CD8-positive, alpha-beta memory T cell (primary cell): ENCODE data around the gene MARCKSL1. TPM values are rescaled to one million over a fixed set of nuclear protein-coding genes. Genes with fewer than 3 reads are reported as not detected.

Experiments
- CTCF ChIA-PET: fragments of 350-600 bp; sonication (Branson Sonifier 250); formaldehyde crosslinking; loops from one replicate; lab custom pipeline; 2021; ENCODE audit warnings: antibody characterized with exemption; lab: Charles Lee
- POLR2A ChIA-PET: fragments of 350-600 bp; sonication (Branson Sonifier 250); formaldehyde crosslinking; loops from one replicate; lab custom pipeline; 2021; ENCODE audit warnings: antibody characterized with exemption; lab: Charles Lee
- DNase-seq, 5 donors: peaks; one replicate each; pipeline versions ENCODE4 v3.0.0 to v3.0.0-alpha.2; 2020 to 2022; ENCODE audit warnings: mixed read lengths in 1 of 5
- H3K27ac ChIP-seq: one replicate; pipeline ENCODE4 v1.7.0; 2013; ENCODE audit warnings: low read depth, mild to moderate bottlenecking, low read length, moderate library complexity
- H3K27me3 ChIP-seq: 2 replicates; pipeline ENCODE4 v1.7.0; 2013; ENCODE audit warnings: low read length, mild to moderate bottlenecking; ENCODE audit not compliant: insufficient read depth, poor library complexity, severe bottlenecking
- H3K36me3 ChIP-seq: 2 replicates; pipeline ENCODE4 v1.7.0; 2013; ENCODE audit warnings: mild to moderate bottlenecking, low read length, moderate library complexity; ENCODE audit not compliant: insufficient read depth
- H3K4me1 ChIP-seq: 2 replicates; pipeline ENCODE4 v1.7.0; 2013; ENCODE audit warnings: mild to moderate bottlenecking, low read length, moderate library complexity; ENCODE audit not compliant: insufficient read depth
- H3K4me3 ChIP-seq: 2 replicates; pipeline ENCODE4 v1.7.0; 2013; ENCODE audit warnings: mild to moderate bottlenecking, low read length
- H3K9me3 ChIP-seq: 2 replicates; pipeline ENCODE4 v1.7.0; 2013; ENCODE audit warnings: mild to moderate bottlenecking, low read length
- H3K27ac Mint-ChIP-seq, 8 donors: one replicate each; pipeline ENCODE4 v1.8.0; 2020 to 2021; ENCODE audit warnings: mixed read lengths in 8 of 8, mild to moderate bottlenecking in 6 of 8, inconsistent platforms in 3 of 8, moderate library complexity in 3 of 8
- H3K27me3 Mint-ChIP-seq, 2 donors: one replicate each; pipeline ENCODE4 v1.8.0; 2020 to 2021; ENCODE audit warnings: mixed read lengths in 2 of 2, mild to moderate bottlenecking in 1 of 2, moderate library complexity in 1 of 2
- H3K36me3 Mint-ChIP-seq, 3 donors: one replicate each; pipeline ENCODE4 v1.8.0; 2020 to 2021; ENCODE audit warnings: mixed read lengths in 3 of 3, inconsistent platforms in 1 of 3, mild to moderate bottlenecking in 1 of 3
- H3K4me1 Mint-ChIP-seq, 3 donors: one replicate each; pipeline ENCODE4 v1.8.0; 2020 to 2021; ENCODE audit warnings: mixed read lengths in 3 of 3, inconsistent platforms in 1 of 3, mild to moderate bottlenecking in 1 of 3
- H3K4me3 Mint-ChIP-seq, 7 donors: one replicate each; pipeline ENCODE4 v1.8.0; 2020 to 2021; ENCODE audit warnings: mixed read lengths in 7 of 7, mild to moderate bottlenecking in 6 of 7, moderate library complexity in 4 of 7, inconsistent platforms in 2 of 7
- H3K9me3 Mint-ChIP-seq, 5 donors: one replicate each; pipeline ENCODE4 v1.8.0; 2020 to 2022; ENCODE audit warnings: mixed read lengths in 5 of 5, mild to moderate bottlenecking in 3 of 5, moderate library complexity in 2 of 5, inconsistent platforms in 1 of 5
- polyA plus RNA-seq: library from polyadenylated mRNA; unstranded; fragments of 300-500 nt; fragmentation: Illumina TruSeq; gene quantifications from one replicate; pipeline ENCODE4 v1.2.3, GENCODE V29; 2021
- total RNA-seq, 2 experiments: library from RNA; stranded (reverse); gene quantifications; one replicate each; pipeline ENCODE4 v1.2.3, GENCODE V29; 2021

The MARCKSL1 gene
- total and polyA plus RNA-seq, 3 experiments from 2014 or later = 11.6 to 45.8 (median 12.1) TPM

- Histone ChIP-seq H3K4me1 (peaks cover 31% of the 10 kb centered on the region), H3K9me3 (no peaks in the 10 kb centered on the region), H3K27me3 (no peaks in the 10 kb centered on the region), H3K4me3 (peak overlapping the region; percentile 49), H3K27ac (peak overlapping the region; percentile 72), H3K36me3 (no peaks in the 10 kb centered on the region)
- H3K4me3 Mint-ChIP-seq = peak overlapping the region; percentile 50 to 96 (median 72)
- no peaks in the 10 kb centered on the region for H3K9me3 Mint-ChIP-seq
- H3K4me1 Mint-ChIP-seq = peaks cover 31 to 46% (median 42%) of the 10 kb centered on the region in 3 donors
- H3K27ac Mint-ChIP-seq = peak overlapping the region; percentile 17 to 92 (median 66)
- no peaks in the 10 kb centered on the region for H3K27me3 Mint-ChIP-seq
- H3K36me3 Mint-ChIP-seq = peaks cover 0 to 8% (median 0%) of the 10 kb centered on the region in 3 donors
- POLR2A ChIA-PET = interaction anchor here (0.6 to 4.0 kb wide), 4 partner anchors 16 to 61 kb away, joined by 3 to 34 read pairs (median 6); partner anchors contain the start of genes BSDC1 and MARCKSL1
- CTCF ChIA-PET = interaction anchor here (1.6 to 3.7 kb wide), 4 partner anchors 16 to 104 kb away, joined by 3 to 28 read pairs (median 4); partner anchors contain the start of gene MARCKSL1
- DNase-seq = no peak
Observed at GRCh38 chr1:32352239-32352745, 16.3 kb upstream of the MARCKSL1 start.

GRCh38 chr1:32351399-32352238, 15.6 kb upstream of the MARCKSL1 start:
- no peaks in the 10 kb centered on the region for H3K36me3 ChIP-seq
- no peaks in the 10 kb centered on the region for H3K9me3 Mint-ChIP-seq
- peak overlapping the region; percentile 80 to 96 (median 84) for H3K4me3 Mint-ChIP-seq
- no peaks in the 10 kb centered on the region for H3K27me3 Mint-ChIP-seq
- peak overlapping the region; percentile 72 for H3K27ac ChIP-seq
- ChIA-PET POLR2A (interaction anchor here (0.6 to 4.0 kb wide), 6 partner anchors 15 to 279 kb away, joined by 3 to 34 read pairs (median 3); partner anchors contain the start of genes BSDC1, HDAC1 and MARCKSL1), CTCF (interaction anchor here (1.1 to 3.7 kb wide), 8 partner anchors 11 to 172 kb away, joined by 3 to 28 read pairs (median 4); partner anchors contain the start of genes MARCKSL1 and TXLNA)
- H3K36me3 Mint-ChIP-seq = peaks cover 0 to 7% (median 0%) of the 10 kb centered on the region in 3 donors
- peaks cover 31 to 49% (median 42%) of the 10 kb centered on the region in 3 donors for H3K4me1 Mint-ChIP-seq
- H3K27ac Mint-ChIP-seq = peak overlapping the region; percentile 54 to 93 (median 88)
- H3K9me3 ChIP-seq = no peaks in the 10 kb centered on the region
- DNase-seq = peak; percentile 88 to 95 (median 90)
- H3K4me3 ChIP-seq = peak overlapping the region; percentile 49
- H3K4me1 ChIP-seq = peaks cover 31% of the 10 kb centered on the region
- H3K27me3 ChIP-seq = no peaks in the 10 kb centered on the region

GRCh38 chr1:32350785-32351398, 14.9 kb upstream of the MARCKSL1 start:
- peak in 2 of 5 donors; percentile 83 to 85 for DNase-seq
- POLR2A ChIA-PET = interaction anchor here (0.5 to 4.0 kb wide), 7 partner anchors 15 to 279 kb away, joined by 3 to 34 read pairs (median 3); partner anchors contain the start of genes BSDC1, HDAC1 and MARCKSL1
- peaks cover 0 to 5% (median 0%) of the 10 kb centered on the region in 3 donors for H3K36me3 Mint-ChIP-seq
- no peaks in the 10 kb centered on the region for H3K9me3 ChIP-seq
- CTCF ChIA-PET = interaction anchor here (0.7 to 3.7 kb wide), 11 partner anchors 9 to 171 kb away, joined by 3 to 28 read pairs (median 3); partner anchors contain the start of genes MARCKSL1 and TXLNA
- peak overlapping the region; percentile 42 for H3K4me3 ChIP-seq
- no peaks in the 10 kb centered on the region for H3K36me3 ChIP-seq
- H3K27me3 Mint-ChIP-seq = peaks cover 0 to under 1% of the 10 kb centered on the region in 2 donors
- H3K27me3 ChIP-seq = no peaks in the 10 kb centered on the region
- H3K27ac Mint-ChIP-seq = peak overlapping the region; percentile 47 to 93 (median 88)
- peaks cover 34% of the 10 kb centered on the region for H3K4me1 ChIP-seq
- peak overlapping the region; percentile 80 to 96 (median 84) for H3K4me3 Mint-ChIP-seq
- H3K4me1 Mint-ChIP-seq = peaks cover 38 to 57% (median 43%) of the 10 kb centered on the region in 3 donors
- no peak overlapping the region for H3K27ac ChIP-seq
- no peaks in the 10 kb centered on the region for H3K9me3 Mint-ChIP-seq

DNA sequence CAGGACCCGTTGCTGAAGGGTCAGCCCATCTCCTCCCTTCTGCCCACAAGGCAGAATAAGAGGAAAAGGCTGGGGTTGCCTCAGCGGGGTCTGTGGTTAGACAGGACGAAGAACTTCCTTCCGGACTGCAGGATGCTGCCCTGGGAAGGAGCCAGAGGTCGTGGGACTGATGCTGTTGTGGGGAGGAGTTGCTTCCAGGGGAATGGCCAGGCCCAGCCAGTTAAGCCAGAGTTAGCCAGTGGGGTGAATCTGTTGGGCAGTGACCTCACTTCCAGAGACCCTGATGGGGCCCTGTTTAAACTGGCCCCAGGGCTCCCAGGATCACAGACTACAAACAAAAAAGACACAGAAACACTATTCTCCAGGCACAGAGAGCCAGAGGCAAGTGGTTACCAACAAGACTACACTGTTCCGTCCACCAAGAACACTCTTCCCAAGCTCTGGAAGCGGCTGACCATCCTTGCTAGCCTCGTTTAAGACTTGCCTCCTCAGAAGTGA, 13.2 kb upstream of the MARCKSL1 start:
- peaks cover 45 to 67% (median 52%) of the 10 kb centered on the region in 3 donors for H3K4me1 Mint-ChIP-seq
- H3K36me3 ChIP-seq = no peaks in the 10 kb centered on the region
- POLR2A ChIA-PET = interaction anchor here (1.0 to 4.0 kb wide), 2 partner anchors 11 to 13 kb away, joined by 3 to 34 read pairs; partner anchors contain the start of gene MARCKSL1
- no peak overlapping the region for H3K27ac ChIP-seq
- no peak for DNase-seq
- CTCF ChIA-PET = no interaction called here
- no peaks in the 10 kb centered on the region for H3K27me3 ChIP-seq
- no peak overlapping the region for H3K4me3 ChIP-seq
- H3K36me3 Mint-ChIP-seq = no peaks in the 10 kb centered on the region
- peak overlapping the region in 6 of 8 donors; percentile 8 to 90 (median 55) for H3K27ac Mint-ChIP-seq
- no peaks in the 10 kb centered on the region for H3K9me3 ChIP-seq
- H3K4me1 ChIP-seq = peaks cover 44% of the 10 kb centered on the region
- peak overlapping the region; percentile 12 to 86 (median 34) for H3K4me3 Mint-ChIP-seq
- no peaks in the 10 kb centered on the region for H3K9me3 Mint-ChIP-seq
- peaks cover 0 to 2% of the 10 kb centered on the region in 2 donors for H3K27me3 Mint-ChIP-seq

- ChIA-PET CTCF (interaction anchor here (1.2 to 2.4 kb wide), 3 partner anchors 14 to 106 kb away, joined by 3 to 7 read pairs (median 4); no protein-coding TSS in a partner anchor), POLR2A (interaction anchor here (2.0 kb wide), 1 partner anchor 11 kb away, joined by 9 read pairs; the partner anchor contains the start of gene MARCKSL1)
- no peaks in the 10 kb centered on the region for H3K36me3 ChIP-seq
- no peak for DNase-seq
- Mint-ChIP-seq H3K27ac (peak overlapping the region in 2 of 8 donors; percentile 26 to 77), H3K27me3 (peaks cover 0 to 2% of the 10 kb centered on the region in 2 donors), H3K4me1 (peaks cover 45 to 66% (median 46%) of the 10 kb centered on the region in 3 donors), H3K4me3 (peak overlapping the region in 1 of 7 donors; percentile 18), H3K36me3 (no peaks in the 10 kb centered on the region), H3K9me3 (no peaks in the 10 kb centered on the region)
- no peak overlapping the region for H3K4me3 ChIP-seq
- H3K4me1 ChIP-seq = peaks cover 33% of the 10 kb centered on the region
- H3K27ac ChIP-seq = no peak overlapping the region
- no peaks in the 10 kb centered on the region for H3K9me3 ChIP-seq
- no peaks in the 10 kb centered on the region for H3K27me3 ChIP-seq
Observed at GRCh38 chr1:32346532-32347157, 10.6 kb upstream of the MARCKSL1 start.

GRCh38 chr1:32345289-32345827, 9.3 kb upstream of the MARCKSL1 start:
- peaks cover 39 to 56% (median 41%) of the 10 kb centered on the region in 3 donors for H3K4me1 Mint-ChIP-seq
- no peaks in the 10 kb centered on the region for H3K36me3 ChIP-seq
- peak overlapping the region; percentile 19 to 92 (median 44) for H3K27ac Mint-ChIP-seq
- no peaks in the 10 kb centered on the region for H3K9me3 Mint-ChIP-seq
- peaks cover 0 to 2% of the 10 kb centered on the region in 2 donors for H3K27me3 Mint-ChIP-seq
- H3K9me3 ChIP-seq = no peaks in the 10 kb centered on the region
- ChIA-PET POLR2A (interaction anchor here (0.7 to 2.0 kb wide), 3 partner anchors 9 to 136 kb away, joined by 3 to 9 read pairs (median 6); partner anchors contain the start of genes DCDC2B and MARCKSL1), CTCF (interaction anchor here (0.9 to 2.0 kb wide), 3 partner anchors 10 to 96 kb away, joined by 3 to 6 read pairs (median 5); partner anchors contain the start of gene MARCKSL1)
- H3K4me3 Mint-ChIP-seq = peak overlapping the region in 4 of 7 donors; percentile 0 to 48 (median 14)
- no peaks in the 10 kb centered on the region for H3K27me3 ChIP-seq
- H3K4me1 ChIP-seq = peaks cover 26% of the 10 kb centered on the region
- H3K36me3 Mint-ChIP-seq = no peaks in the 10 kb centered on the region
- H3K4me3 ChIP-seq = no peak overlapping the region
- peak in 2 of 5 donors; percentile 31 to 63 for DNase-seq
- no peak overlapping the region for H3K27ac ChIP-seq
